ENCODE data around the gene TNFRSF13B. TPM values are rescaled to one million over a fixed set of nuclear protein-coding genes. Genes with fewer than 3 reads are reported as not detected.

The TNFRSF13B gene
- total RNA-seq, 1 experiment from 2014 or later = not detected

GRCh38 chr17:16930571-16931317 lies 41.2 kb downstream of the TNFRSF13B start:
- H3K27ac ChIP-seq (ENCODE audit: low read depth, low read length) = no peak overlapping the region
- no peak overlapping the region for H3K4me2 ChIP-seq (ENCODE audit: low read length)
- no peak overlapping the region for H2AFZ ChIP-seq (ENCODE audit: low read depth, low read length, poor library complexity, severe bottlenecking)
- H3K9me3 ChIP-seq (ENCODE audit: control insufficient read depth in 1 of 2, insufficient read depth in 1 of 2, low read depth in 1 of 2, low read length in 2 of 2) = no peaks in the 10 kb centered on the region
- ChIA-PET POLR2A (no interaction called here), CTCF (no interaction called here), RAD21 (ENCODE audit: low non-redundant PET in 1 of 2, low total read pairs in 2 of 2, uncharacterized antibody in 2 of 2, unreplicated experiment in 2 of 2) (no interaction called here)
- H3K36me3 ChIP-seq (ENCODE audit: control insufficient read depth in 1 of 2, insufficient read depth in 2 of 2, low read length in 2 of 2) = no peaks in the 10 kb centered on the region
- no peaks in the 10 kb centered on the region for H3K79me2 ChIP-seq (ENCODE audit: insufficient read depth, low read length)
- intact Hi-C loops (cut with micrococcal nuclease) = no loop called here
- no peaks in the 10 kb centered on the region for H3K27me3 ChIP-seq (ENCODE audit: insufficient read depth, low read length)
- DNase-seq (ENCODE audit: low read depth, low spot score) (no peak), ATAC-seq (no peak)
- H3K9ac ChIP-seq (ENCODE audit: low read length) = no peak overlapping the region
- no peak for TF ChIP-seq MAX (IDR thresholded peaks at IDR 0.05)
- H3K9me2 ChIP-seq (ENCODE audit: insufficient read depth) = no peaks in the 10 kb centered on the region
- H3K4me3 ChIP-seq (replicated peaks in 1 of 2; ENCODE audit: low read depth in 1 of 2, low read length in 2 of 2) = no peak overlapping the region
- peaks cover 0 to 15% of the 10 kb centered on the region in 2 experiments; a peak in 1 of 4 replicates for H3K4me1 ChIP-seq (ENCODE audit: control insufficient read depth in 1 of 2, insufficient read depth in 2 of 2, low read length in 2 of 2)
- no TSS peak for BruUV-seq (replicated peaks)
- H4K20me1 ChIP-seq (ENCODE audit: insufficient read depth) = no peaks in the 10 kb centered on the region

- ATAC-seq = no peak
- CTCF ChIA-PET = no interaction called here
- Histone ChIP-seq H3K4me1 (ENCODE audit: control insufficient read depth in 1 of 2, insufficient read depth in 2 of 2, low read length in 2 of 2) (peaks cover 0 to 11% of the 10 kb centered on the region in 2 experiments; a peak in 1 of 4 replicates), H3K4me3 (replicated peaks in 1 of 2; ENCODE audit: low read depth in 1 of 2, low read length in 2 of 2) (no peak overlapping the region), H3K9me2 (ENCODE audit: insufficient read depth) (no peaks in the 10 kb centered on the region), H2AFZ (ENCODE audit: low read depth, low read length, poor library complexity, severe bottlenecking) (no peak overlapping the region), H3K27me3 (ENCODE audit: insufficient read depth, low read length) (no peaks in the 10 kb centered on the region), H3K27ac (ENCODE audit: low read depth, low read length) (no peak overlapping the region), H3K9ac (ENCODE audit: low read length) (no peak overlapping the region), H3K9me3 (ENCODE audit: control insufficient read depth in 1 of 2, insufficient read depth in 1 of 2, low read depth in 1 of 2, low read length in 2 of 2) (no peaks in the 10 kb centered on the region), H4K20me1 (ENCODE audit: insufficient read depth) (no peaks in the 10 kb centered on the region), H3K4me2 (ENCODE audit: low read length) (no peak overlapping the region), H3K36me3 (ENCODE audit: control insufficient read depth in 1 of 2, insufficient read depth in 2 of 2, low read length in 2 of 2) (no peaks in the 10 kb centered on the region), H3K79me2 (ENCODE audit: insufficient read depth, low read length) (no peaks in the 10 kb centered on the region)
- intact Hi-C loops (cut with micrococcal nuclease) = no loop called here
- no TSS peak for BruUV-seq (replicated peaks)
- POLR2A ChIA-PET = no interaction called here
- RAD21 ChIA-PET (ENCODE audit: low non-redundant PET in 1 of 2, low total read pairs in 2 of 2, uncharacterized antibody in 2 of 2, unreplicated experiment in 2 of 2) = no interaction called here
- TF ChIP-seq EZH2phosphoT487 (IDR thresholded peaks at IDR 0.05; ENCODE audit: borderline replicate concordance) (no peak), CBX3 (IDR thresholded peaks at IDR 0.05; ENCODE audit: low read depth) (no peak), TCF7L2 (IDR thresholded peaks at IDR 0.05; ENCODE audit: borderline replicate concordance, extremely low read depth, insufficient read depth, insufficient read length) (no peak), ZNF274 (IDR thresholded peaks at IDR 0.05; ENCODE audit: low read depth, low read length) (no peak), SP1 (IDR thresholded peaks at IDR 0.05; ENCODE audit: low read depth) (no peak), POLR2A (IDR thresholded peaks at IDR 0.05; ENCODE audit: borderline replicate concordance, extremely low read depth, insufficient read depth, insufficient read length) (no peak), SIN3A (IDR thresholded peaks at IDR 0.05; ENCODE audit: low read depth) (no peak), RAD21 (IDR thresholded peaks at IDR 0.05; ENCODE audit: low read depth) (no peak), FOSL1 (IDR thresholded peaks at IDR 0.05; ENCODE audit: low read depth) (no peak), MAX (IDR thresholded peaks at IDR 0.05) (no peak), SRF (IDR thresholded peaks at IDR 0.05; ENCODE audit: low read depth) (no peak)
- no peak for DNase-seq (ENCODE audit: low read depth, low spot score)
Observed at GRCh38 chr17:16929757-16930520, 42.0 kb downstream of the TNFRSF13B start.
